Cortex of kidney (tissue), 1 donor: ENCODE results near the gene COL5A1.

Source experiments
- DNase-seq: peaks from one replicate; lab custom pipeline; 2025; lab: John Stamatoyannopoulos, UW

Gene COL5A1

GRCh38 chr9:134606951-134607731 lies 34.5 kb upstream of the COL5A1 start:
- no peak for DNase-seq

GRCh38 chr9:134607971-134608370 lies 33.6 kb upstream of the COL5A1 start:
- no peak for DNase-seq

DNA sequence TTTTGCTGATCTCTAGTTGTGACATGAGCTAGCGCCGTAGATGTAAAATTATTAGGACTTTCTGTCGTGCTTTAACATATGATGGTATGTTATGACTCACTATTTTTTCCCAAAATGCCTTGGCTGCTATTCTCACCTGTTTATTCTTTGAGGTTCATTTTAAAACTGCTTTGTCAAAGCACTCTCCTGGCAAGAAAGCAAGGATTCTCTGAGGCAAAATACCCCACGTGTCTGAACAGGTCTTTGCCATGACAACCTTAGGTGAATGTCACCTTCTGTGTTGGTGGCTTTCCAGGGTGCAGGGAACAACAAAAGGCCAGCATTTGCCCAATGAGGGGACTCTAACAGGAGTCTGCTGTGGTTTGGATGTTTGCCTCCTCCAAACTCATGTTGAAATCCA lies 30.6 kb upstream of the COL5A1 start:
- DNase-seq = no peak

DNA sequence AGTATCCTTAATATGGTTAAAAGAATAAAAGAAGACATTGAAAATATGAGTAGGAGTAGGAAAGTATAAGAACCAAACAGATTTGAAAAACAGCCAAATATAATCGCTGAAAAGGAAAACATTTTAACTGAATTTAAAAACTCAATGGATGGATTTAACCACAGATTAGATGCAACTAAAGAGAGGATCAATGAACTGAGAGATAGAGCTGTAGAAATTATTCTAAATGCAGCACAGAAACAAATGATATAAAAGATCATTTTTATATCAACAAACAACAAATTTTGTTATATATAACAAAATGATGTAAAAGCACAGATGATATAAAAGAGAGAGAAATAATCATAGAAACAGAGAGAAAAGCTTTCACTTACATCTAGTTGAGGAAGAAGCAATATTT lies 29.3 kb upstream of the COL5A1 start:
- no peak for DNase-seq

GRCh38 chr9:134612715-134613114 lies 28.9 kb upstream of the COL5A1 start:
- DNase-seq = no peak

DNA sequence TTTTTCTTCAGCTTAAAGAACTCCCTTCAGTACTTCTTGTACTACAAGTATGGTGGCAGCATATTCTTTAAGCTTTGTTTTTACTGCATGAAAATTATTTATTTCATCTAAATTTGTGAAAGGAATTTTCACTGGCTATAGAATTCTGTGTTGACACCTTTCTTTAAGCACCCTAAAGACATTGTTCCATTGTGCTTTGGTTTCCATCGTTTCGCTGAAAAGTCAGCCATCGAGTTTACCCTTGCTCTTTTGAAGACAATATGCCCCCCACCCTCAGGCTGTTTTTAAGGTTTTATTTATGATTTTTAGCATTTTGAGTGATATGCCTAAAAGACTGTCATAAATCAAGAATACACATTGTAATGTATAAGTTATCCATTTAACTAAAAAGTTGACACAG lies 27.3 kb upstream of the COL5A1 start:
- no peak for DNase-seq

DNA sequence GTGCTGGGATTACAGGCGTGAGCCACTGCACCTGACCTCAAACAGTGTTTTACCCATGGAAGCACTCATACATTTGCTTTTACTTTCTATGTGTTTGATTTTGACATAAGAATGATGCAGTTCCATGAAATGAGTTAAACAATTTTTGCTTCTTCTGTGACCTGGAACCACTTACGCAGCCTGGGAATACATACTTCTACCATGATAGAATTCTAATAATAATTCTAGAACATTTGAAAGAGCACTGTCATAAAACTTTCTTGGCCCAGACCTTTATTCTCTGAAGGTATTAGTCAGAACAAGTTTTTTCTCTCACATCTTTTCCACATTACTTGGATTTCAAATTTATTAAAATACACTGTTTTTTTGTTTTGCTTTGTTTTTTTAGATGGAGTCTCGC lies 25.3 kb upstream of the COL5A1 start:
- no peak for DNase-seq

- DNase-seq = no peak
Observed at GRCh38 chr9:134617246-134617645, 24.4 kb upstream of the COL5A1 start.

DNA sequence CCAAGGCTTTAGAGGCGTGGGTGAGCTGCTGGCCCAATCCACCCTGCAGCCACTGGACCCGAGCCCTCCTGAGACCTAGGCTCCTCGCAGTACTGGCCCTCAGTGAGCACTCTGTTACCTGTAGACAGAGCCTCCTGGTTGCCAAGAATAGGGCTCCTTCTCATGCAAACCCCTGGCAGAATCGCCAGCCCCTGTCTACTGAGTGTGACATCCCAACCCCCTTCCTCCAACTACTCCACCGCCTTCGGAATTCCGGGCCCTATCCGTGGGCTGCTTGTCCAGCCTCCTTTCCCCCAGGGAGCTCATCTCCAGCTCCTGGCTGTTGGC lies 23.8 kb upstream of the COL5A1 start:
- no peak for DNase-seq

- DNase-seq = no peak
Observed at GRCh38 chr9:134618163-134618832, 23.3 kb upstream of the COL5A1 start.

DNA sequence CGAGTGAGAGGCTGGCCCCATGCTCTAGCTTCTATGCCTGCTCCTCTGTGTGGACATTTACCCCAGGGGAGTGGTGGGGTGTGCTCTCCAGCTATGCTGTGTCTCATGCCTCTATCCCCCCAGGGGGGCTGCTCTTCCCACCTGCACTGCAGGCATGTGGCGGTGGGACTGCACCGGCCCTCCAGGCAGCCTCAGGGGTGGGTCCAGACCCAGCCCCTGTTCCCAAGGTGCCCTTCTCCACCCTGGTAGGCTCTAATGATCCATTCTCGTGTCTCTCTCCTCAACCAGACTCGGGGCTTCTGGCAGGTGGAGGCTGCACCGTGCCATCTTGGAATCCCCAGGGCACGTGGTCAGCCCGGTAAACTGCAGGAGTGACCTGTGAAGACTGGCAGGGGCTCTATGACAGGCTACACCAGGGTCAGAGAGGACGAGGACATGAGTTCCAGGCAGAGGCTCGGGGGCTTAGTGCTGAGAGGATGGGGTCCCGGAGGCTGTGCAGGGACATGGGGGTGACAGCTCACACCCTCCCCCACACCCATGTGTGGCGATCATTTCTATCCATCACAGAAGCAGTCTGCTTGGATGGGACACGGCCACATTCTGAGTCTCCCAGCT lies 22.7 kb upstream of the COL5A1 start:
- DNase-seq = no peak

DNA sequence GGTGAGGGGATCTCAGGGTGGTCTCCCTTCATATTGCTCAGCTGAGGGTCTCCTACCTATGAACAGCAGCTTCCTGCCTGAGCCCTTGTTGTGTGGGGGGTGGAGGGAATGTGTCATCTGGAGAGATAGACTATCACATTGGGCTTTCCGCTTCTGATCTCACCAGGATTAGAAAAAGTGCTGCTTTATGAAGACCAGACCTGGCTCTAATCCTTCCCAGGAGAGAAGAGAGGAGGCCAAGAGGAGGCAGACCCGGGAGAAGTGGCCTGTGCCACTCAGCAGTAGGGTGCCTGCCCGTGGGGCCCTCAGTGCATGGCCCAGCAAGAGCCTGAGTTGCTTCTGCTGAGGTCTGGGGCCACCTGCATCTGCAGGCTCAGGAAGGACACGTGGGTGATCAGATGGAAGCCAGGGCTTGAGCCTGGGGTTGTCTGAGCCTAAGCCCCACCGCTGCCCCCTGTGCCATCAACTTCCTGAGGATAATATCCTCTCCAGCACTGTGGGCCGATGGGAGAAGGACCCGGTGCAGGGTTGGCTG lies 22.1 kb upstream of the COL5A1 start:
- DNase-seq = no peak

DNA sequence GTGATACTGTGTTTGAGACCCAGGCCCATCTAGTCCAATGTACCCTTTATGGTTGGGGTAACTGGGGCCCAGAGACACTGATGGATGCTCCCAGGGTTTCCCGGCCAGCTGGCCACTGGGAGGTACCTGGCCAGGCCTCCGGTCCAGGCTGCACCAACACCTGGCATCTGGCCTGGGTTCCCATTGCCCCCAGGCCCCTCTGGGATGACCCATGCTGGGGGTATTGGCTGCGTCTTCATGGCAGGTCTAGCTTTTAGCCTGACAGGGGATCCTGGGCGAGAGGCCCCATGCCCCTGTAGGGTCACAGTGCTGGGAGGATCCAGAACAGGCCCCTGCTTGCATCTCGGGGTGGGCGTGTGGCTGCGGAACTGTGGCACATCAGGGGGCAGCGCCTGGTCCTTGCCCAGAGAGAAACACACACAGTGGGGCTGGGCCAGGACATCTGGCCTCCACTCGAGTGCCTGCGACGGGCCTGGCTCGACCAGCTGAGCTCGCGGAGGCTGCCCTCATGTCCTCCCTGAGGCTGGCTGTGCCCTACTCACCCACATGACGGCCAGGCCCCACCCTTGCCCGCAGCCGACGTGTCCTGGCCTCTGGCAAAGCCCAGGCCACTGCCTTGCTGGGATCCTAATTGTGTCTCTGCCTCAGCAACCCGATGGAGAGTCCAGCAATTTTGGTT lies 21.5 kb upstream of the COL5A1 start:
- DNase-seq = no peak

- no peak for DNase-seq
Observed at GRCh38 chr9:134620751-134621557, 20.6 kb upstream of the COL5A1 start.

GRCh38 chr9:134621558-134622110 lies 20.0 kb upstream of the COL5A1 start:
- DNase-seq = no peak

GRCh38 chr9:134622896-134623257 lies 18.7 kb upstream of the COL5A1 start:
- DNase-seq = no peak

DNA sequence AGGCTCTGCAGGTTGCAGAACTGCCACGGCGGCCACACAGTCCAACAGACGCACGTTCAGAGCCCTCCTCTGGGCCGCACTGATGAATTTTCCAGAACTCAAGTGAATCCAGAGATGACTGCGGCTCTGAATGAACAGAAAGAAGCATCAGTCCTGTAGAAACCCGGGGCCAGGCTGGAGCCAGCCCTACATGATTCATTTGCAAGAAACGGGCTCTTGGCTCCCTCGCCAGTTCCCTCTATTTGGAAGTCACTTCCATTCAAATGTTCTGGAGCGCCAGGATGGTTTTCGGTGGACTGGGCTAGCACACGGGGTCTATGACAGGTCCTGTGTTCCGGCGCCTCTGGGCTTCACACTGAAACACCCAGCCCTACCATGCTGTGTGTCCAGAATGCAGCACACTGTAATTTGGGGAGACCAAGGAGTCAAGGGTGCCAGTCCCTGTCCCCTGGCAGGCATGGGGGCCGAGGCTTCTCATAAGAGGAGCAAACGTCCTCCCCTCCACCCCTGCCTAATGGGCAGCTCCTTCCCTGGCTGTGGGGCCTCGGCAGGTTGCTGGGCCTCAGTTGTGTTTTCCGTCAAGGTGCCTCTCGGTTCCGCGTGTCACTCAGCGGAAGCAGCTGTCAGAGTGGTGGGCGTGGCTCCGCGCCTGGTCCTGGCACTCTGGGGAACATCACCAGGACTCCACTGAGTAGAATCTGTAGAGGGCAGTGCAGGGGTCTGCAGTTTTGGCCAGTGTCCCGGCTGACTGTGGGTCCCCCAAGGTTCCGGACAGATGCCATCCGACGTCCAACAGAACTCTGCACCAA lies 18.1 kb upstream of the COL5A1 start:
- no peak for DNase-seq

DNA sequence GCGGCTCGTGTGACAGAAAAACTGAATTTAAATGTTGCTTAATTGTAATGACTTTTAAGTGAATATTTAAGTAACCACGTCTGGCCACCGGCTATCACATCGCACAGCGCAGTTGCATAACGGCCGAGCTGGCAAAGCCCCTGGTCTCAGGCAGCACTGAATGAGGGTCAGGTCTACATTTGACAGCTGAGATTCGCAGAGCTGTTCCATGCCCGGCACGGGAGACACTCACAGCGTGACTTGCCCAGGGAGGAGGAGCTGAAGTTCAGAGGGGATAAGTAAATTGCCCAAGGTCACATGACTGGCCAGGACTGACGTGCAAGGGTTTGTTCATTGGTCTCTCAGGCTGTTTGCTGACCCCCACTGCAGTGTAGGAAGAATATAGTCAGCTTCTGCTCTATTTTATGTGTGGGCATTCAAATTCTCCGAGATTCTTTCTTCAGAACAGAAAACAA lies 17.4 kb upstream of the COL5A1 start:
- DNase-seq = no peak

- no peak for DNase-seq
Observed at GRCh38 chr9:134624621-134625181, 16.9 kb upstream of the COL5A1 start.

GRCh38 chr9:134625361-134626068 lies 16.1 kb upstream of the COL5A1 start:
- DNase-seq = no peak
